GM23248 (cell line): Measurements from ENCODE around the gene TENT5A. TPM values are rescaled to one million over a fixed set of nuclear protein-coding genes. Genes with fewer than 3 reads are reported as not detected.

Source experiments
- DNase-seq: peaks from one replicate; pipeline ENCODE4 v3.0.0-alpha.2; 2015
- H2AFZ ChIP-seq: fragments of 200-600 bp; sonication (generic); 2 replicates; pipeline ENCODE4 v1.6.1; 2016; ENCODE audit warnings: antibody characterized with exemption
- H3F3A ChIP-seq: fragments of 200-600 bp; sonication (generic); 2 replicates; pipeline ENCODE4 v1.6.1; 2016; ENCODE audit warnings: mild to moderate bottlenecking, antibody characterized with exemption, mixed run types; ENCODE audit not compliant: insufficient read depth
- H3K27ac ChIP-seq: fragments of 200-600 bp; sonication (generic); 2 replicates; pipeline ENCODE4 v1.5.1; 2016; ENCODE audit warnings: mild to moderate bottlenecking
- H3K27me3 ChIP-seq: fragments of 200-600 bp; sonication (generic); replicated peaks from 2 replicates; pipeline ENCODE4 v1.6.1; 2016; ENCODE audit warnings: mild to moderate bottlenecking; ENCODE audit not compliant: insufficient read depth
- H3K36me3 ChIP-seq: fragments of 200-600 bp; sonication (generic); 2 replicates; pipeline ENCODE4 v1.6.1; 2016; ENCODE audit warnings: low read depth, mild to moderate bottlenecking
- H3K4me1 ChIP-seq: fragments of 200-600 bp; sonication (generic); 2 replicates; pipeline ENCODE4 v1.6.1; 2016; ENCODE audit warnings: mild to moderate bottlenecking; ENCODE audit not compliant: insufficient read depth
- H3K4me2 ChIP-seq: fragments of 200-600 bp; sonication (generic); one replicate; pipeline ENCODE4 v1.6.1; 2016; ENCODE audit warnings: mild to moderate bottlenecking; ENCODE audit not compliant: unreplicated experiment
- H3K4me3 ChIP-seq: fragments of 200-600 bp; sonication (generic); 2 replicates; pipeline ENCODE4 v1.5.1; 2016; ENCODE audit warnings: mild to moderate bottlenecking
- H3K79me2 ChIP-seq: fragments of 200-600 bp; sonication (generic); 2 replicates; pipeline ENCODE4 v1.6.1; 2016; ENCODE audit warnings: mild to moderate bottlenecking; ENCODE audit not compliant: insufficient read depth
- H3K9ac ChIP-seq: fragments of 200-600 bp; sonication (generic); 2 replicates; pipeline ENCODE4 v1.6.1; 2016; ENCODE audit warnings: mild to moderate bottlenecking
- H3K9me2 ChIP-seq: fragments of 200-600 bp; sonication (generic); 2 replicates; pipeline ENCODE4 v1.6.1; 2016; ENCODE audit warnings: mixed run types, mild to moderate bottlenecking, moderate library complexity; ENCODE audit not compliant: insufficient read depth
- H3K9me3 ChIP-seq: fragments of 200-600 bp; sonication (generic); one replicate; pipeline ENCODE4 v1.6.1; 2017; ENCODE audit warnings: low read depth
- H4K20me1 ChIP-seq: fragments of 200-600 bp; sonication (generic); 2 replicates; pipeline ENCODE4 v1.6.0; 2016; ENCODE audit not compliant: insufficient read depth
- EZH2 ChIP-seq: fragments of 200-600 bp; sonication (generic); IDR thresholded peaks from 2 replicates; pipeline ENCODE4 v1.6.1; 2018; ENCODE audit warnings: antibody characterized with exemption, mild to moderate bottlenecking; ENCODE audit not compliant: insufficient read depth, poor library complexity, severe bottlenecking
- EZH2phosphoT487 ChIP-seq: fragments of 200-600 bp; sonication (generic); IDR thresholded peaks from 2 replicates; pipeline ENCODE4 v1.6.1; 2018; ENCODE audit warnings: antibody characterized with exemption, moderate library complexity, mild to moderate bottlenecking, low read depth; ENCODE audit not compliant: insufficient read depth
- WGBS, 2 experiments: methylation state at CpG; one replicate each; pipeline ENCODE4 v1.1.6; 2015 to 2017; ENCODE audit warnings: low lambda C conversion rate in 2 of 2, low coverage in 1 of 2; ENCODE audit errors: missing lambda C conversion rate in 2 of 2; 5-methylcytosine and 5-hydroxymethylcytosine counted together
- in situ Hi-C: fragments of 300-500 bp; cut with MboI; formaldehyde crosslinking; loops from 2 replicates; pipeline ENCODE4 v1.15.0; 2020
- polyA plus RNA-seq: library from polyadenylated mRNA; unstranded; fragments of >200 nt; fragmentation: Nextera tagmentation; extraction: Ambion mirVana; gene quantifications from 2 replicates; pipeline ENCODE4 v1.2.1, GENCODE V29; 2016
- small RNA-seq: library from RNA; depleted of rRNA; stranded (forward); fragments of <200 nt; gene quantifications from one replicate; pipeline ENCODE3, GENCODE V24; 2014; ENCODE audit warnings: low read depth, low replicate concordance
- total RNA-seq: library from RNA; depleted of rRNA; stranded (reverse); fragments of >200 nt; shearing (Covaris generic); gene quantifications from 2 replicates; pipeline ENCODE4 v1.2.3, GENCODE V29; 2014

TENT5A gene
- total and polyA plus RNA-seq, 2 experiments from 2014 or later, result 39.2 to 48.6 TPM

DNA sequence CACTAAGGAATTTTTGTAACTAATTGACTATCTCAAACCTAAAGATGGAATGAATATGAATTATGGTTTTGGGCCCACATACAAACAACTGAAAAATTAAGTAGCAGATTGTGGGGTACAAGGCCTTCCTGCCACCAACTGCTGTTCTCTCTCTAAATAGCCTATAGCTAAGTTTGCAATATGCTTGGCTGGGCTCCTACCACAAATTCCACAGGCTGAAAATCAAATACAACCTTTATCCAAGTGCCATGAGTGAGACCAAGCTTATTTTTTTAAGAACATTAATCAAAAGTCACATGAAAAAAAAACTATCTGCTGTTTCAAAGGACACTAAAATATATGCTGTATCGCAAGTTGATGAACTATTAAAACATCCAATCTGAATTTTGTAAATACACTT is 52.1 kb downstream of the TENT5A start:
- no peak overlapping the region for H3K27ac ChIP-seq
- H3K27me3 ChIP-seq, result no peaks in the 10 kb centered on the region
- H3K79me2 ChIP-seq, result no peaks in the 10 kb centered on the region
- H3K4me2 ChIP-seq, result no peak overlapping the region
- H2AFZ ChIP-seq, result no peak overlapping the region
- H3K9me3 ChIP-seq, result no peaks in the 10 kb centered on the region
- H3K36me3 ChIP-seq, result no peaks in the 10 kb centered on the region
- no peak for TF ChIP-seq EZH2
- TF ChIP-seq EZH2phosphoT487, result no peak
- in situ Hi-C loops, result no loop called here
- no peaks in the 10 kb centered on the region for H4K20me1 ChIP-seq
- no peaks in the 10 kb centered on the region for H3F3A ChIP-seq
- H3K9ac ChIP-seq, result no peak overlapping the region
- 96 to 100% methylated on average over 1 of the region's 1 CpG for WGBS, 2 experiments
- no peaks in the 10 kb centered on the region for H3K4me1 ChIP-seq
- H3K9me2 ChIP-seq, result no peaks in the 10 kb centered on the region; the same call in 1 of the 2 replicates
- DNase-seq, result no peak
- no peak overlapping the region for H3K4me3 ChIP-seq

DNA sequence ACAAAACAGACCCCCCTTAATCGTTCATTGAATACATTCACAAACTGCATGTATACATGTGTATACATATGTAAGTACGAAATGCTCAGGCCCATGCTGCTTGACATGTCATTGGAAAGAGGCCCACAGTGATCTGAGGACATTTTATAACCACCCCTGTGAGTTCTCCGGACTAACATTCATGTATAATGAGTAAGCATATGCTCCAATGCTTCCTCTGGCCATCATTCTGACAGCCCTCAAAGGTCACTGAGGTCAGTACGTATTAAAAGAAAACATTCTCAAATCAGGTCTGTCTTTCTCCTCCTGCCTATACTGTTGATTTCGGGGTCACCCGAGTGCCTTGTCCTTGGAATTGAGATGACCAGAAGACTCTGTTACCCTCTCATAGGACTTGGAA is 54.9 kb downstream of the TENT5A start:
- Histone ChIP-seq H2AFZ (no peak overlapping the region), H3K27ac (no peak overlapping the region), H3K4me1 (no peaks in the 10 kb centered on the region), H3K27me3 (no peaks in the 10 kb centered on the region), H3K9ac (no peak overlapping the region), H3K9me2 (no peaks in the 10 kb centered on the region; the same call in 1 of the 2 replicates), H3K9me3 (no peaks in the 10 kb centered on the region), H3K4me2 (no peak overlapping the region), H3K79me2 (no peaks in the 10 kb centered on the region), H3K4me3 (no peak overlapping the region), H4K20me1 (no peaks in the 10 kb centered on the region), H3F3A (no peaks in the 10 kb centered on the region), H3K36me3 (no peaks in the 10 kb centered on the region)
- TF ChIP-seq EZH2phosphoT487, result no peak
- no peak for TF ChIP-seq EZH2
- WGBS, 2 experiments, result 89 to 90% methylated on average over 6 of the region's 6 CpGs
- no peak for DNase-seq
- in situ Hi-C loops, result no loop called here

DNA sequence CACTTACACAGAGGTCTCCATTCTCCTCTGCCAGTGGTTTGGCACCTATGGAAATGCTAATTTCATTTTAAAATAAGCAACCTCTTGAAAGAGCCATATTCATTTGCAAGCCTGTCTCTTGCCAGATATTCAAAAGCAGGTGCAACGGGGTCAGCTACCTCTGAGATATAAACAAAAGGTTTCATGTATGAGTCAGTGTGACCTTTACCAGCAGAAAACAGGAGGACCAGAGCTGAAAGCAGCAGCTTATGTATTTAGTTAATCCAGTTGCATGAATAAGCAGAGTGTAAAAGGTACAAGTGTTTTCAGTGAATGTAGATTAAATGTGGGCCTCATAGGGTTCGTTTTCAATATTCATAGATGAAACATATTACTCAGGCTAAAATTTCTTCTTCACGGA is 56.0 kb downstream of the TENT5A start:
- no peaks in the 10 kb centered on the region for H3K9me3 ChIP-seq
- H3K9ac ChIP-seq, result no peak overlapping the region
- no peaks in the 10 kb centered on the region for H3K4me1 ChIP-seq
- no peak overlapping the region for H3K27ac ChIP-seq
- H3K4me3 ChIP-seq, result no peak overlapping the region
- no peaks in the 10 kb centered on the region for H3K36me3 ChIP-seq
- no peak for TF ChIP-seq EZH2phosphoT487
- no peak for TF ChIP-seq EZH2
- no peaks in the 10 kb centered on the region for H3K27me3 ChIP-seq
- no peak overlapping the region for H2AFZ ChIP-seq
- no peaks in the 10 kb centered on the region for H3K79me2 ChIP-seq
- H3K4me2 ChIP-seq, result no peak overlapping the region
- no peaks in the 10 kb centered on the region for H3F3A ChIP-seq
- 97 to 98% methylated on average over 3 of the region's 3 CpGs for WGBS, 2 experiments
- in situ Hi-C loops, result no loop called here
- no peaks in the 10 kb centered on the region; the same call in 1 of the 2 replicates for H3K9me2 ChIP-seq
- H4K20me1 ChIP-seq, result no peaks in the 10 kb centered on the region
- DNase-seq, result no peak

Small RNA genes within 50 kb of the gene (small RNA-seq; reads per million reads assigned to genes)
- gene AL078599.1, result not detected
- not detected for gene RF00156
